Medulla oblongata (tissue), 1 donor: ENCODE data around the gene TIMM23.
"Not testable (repeated sequence)": the region's sequence is repeated elsewhere in the genome, so short reads cannot be mapped to it uniquely, and the experiment has no call there.

Experiments
- DNase-seq: peaks from one replicate; pipeline ENCODE4 v3.0.0-alpha.2; 2015; ENCODE audit errors: extremely low spot score

Gene TIMM23

GRCh38 chr10:45997557-45997956 lies 25.3 kb downstream of the TIMM23 start:
- no peak for DNase-seq

- DNase-seq, result no peak
Measured at GRCh38 chr10:45997994-45998763, 25.9 kb downstream of the TIMM23 start.

- not testable (repeated sequence) for DNase-seq
Measured at GRCh38 chr10:45999955-46000354, 27.7 kb downstream of the TIMM23 start.

- no peak for DNase-seq
Measured at GRCh38 chr10:46000538-46000937, 28.2 kb downstream of the TIMM23 start.

- no peak for DNase-seq
Measured at GRCh38 chr10:46001187-46001756, 29.0 kb downstream of the TIMM23 start.

GRCh38 chr10:46002189-46002687 lies 29.9 kb downstream of the TIMM23 start:
- DNase-seq, result not testable (repeated sequence)

GRCh38 chr10:46002916-46003693 lies 30.8 kb downstream of the TIMM23 start:
- no peak for DNase-seq

GRCh38 chr10:46004963-46005362 lies 32.7 kb downstream of the TIMM23 start:
- no peak for DNase-seq

- DNase-seq, result no peak
Measured at GRCh38 chr10:46005383-46005782, 33.1 kb downstream of the TIMM23 start.

GRCh38 chr10:46006219-46006618 lies 33.9 kb downstream of the TIMM23 start:
- DNase-seq, result no peak

GRCh38 chr10:46012746-46013145 lies 40.5 kb downstream of the TIMM23 start:
- no peak for DNase-seq

- DNase-seq, result no peak
Measured at GRCh38 chr10:46014206-46014605, 41.9 kb downstream of the TIMM23 start.

GRCh38 chr10:46014683-46015405 lies 42.6 kb downstream of the TIMM23 start:
- no peak for DNase-seq

- no peak for DNase-seq
Measured at GRCh38 chr10:46016190-46016589, 43.9 kb downstream of the TIMM23 start.

GRCh38 chr10:46016811-46017210 lies 44.5 kb downstream of the TIMM23 start:
- no peak for DNase-seq

- no peak for DNase-seq
Measured at GRCh38 chr10:46017733-46018132, 45.4 kb downstream of the TIMM23 start.

- peak; percentile 57 for DNase-seq
Measured at GRCh38 chr10:46018453-46019176, 46.3 kb downstream of the TIMM23 start.

GRCh38 chr10:46019177-46019528 lies 46.9 kb downstream of the TIMM23 start:
- no peak for DNase-seq

- peak; percentile 74 for DNase-seq
Measured at GRCh38 chr10:46019569-46020343, 47.5 kb downstream of the TIMM23 start.

- no peak for DNase-seq
Measured at GRCh38 chr10:46020344-46020657, 48.0 kb downstream of the TIMM23 start.
